OCI-LY1 (cell line): ENCODE results near the gene LRRC56.

Experiments used
- EZH2 ChIP-seq: fragments of 200-600 bp; sonication (generic), shearing (Covaris generic); IDR thresholded peaks from 2 replicates; pipeline ENCODE4 v1.8.0; 2017; ENCODE audit warnings: borderline replicate concordance, mixed run types, mild to moderate bottlenecking, antibody characterized with exemption, low read length, moderate library complexity, mixed read lengths
- TF ChIP-seq, protein P1 (sequence below): fragments of 200-600 bp; sonication (generic), shearing (Covaris generic); IDR thresholded peaks from 2 replicates; pipeline ENCODE4 v1.5.1; 2017; ENCODE audit warnings: mild to moderate bottlenecking, antibody characterized with exemption, low read length, moderate library complexity, mixed read lengths

DNA sequence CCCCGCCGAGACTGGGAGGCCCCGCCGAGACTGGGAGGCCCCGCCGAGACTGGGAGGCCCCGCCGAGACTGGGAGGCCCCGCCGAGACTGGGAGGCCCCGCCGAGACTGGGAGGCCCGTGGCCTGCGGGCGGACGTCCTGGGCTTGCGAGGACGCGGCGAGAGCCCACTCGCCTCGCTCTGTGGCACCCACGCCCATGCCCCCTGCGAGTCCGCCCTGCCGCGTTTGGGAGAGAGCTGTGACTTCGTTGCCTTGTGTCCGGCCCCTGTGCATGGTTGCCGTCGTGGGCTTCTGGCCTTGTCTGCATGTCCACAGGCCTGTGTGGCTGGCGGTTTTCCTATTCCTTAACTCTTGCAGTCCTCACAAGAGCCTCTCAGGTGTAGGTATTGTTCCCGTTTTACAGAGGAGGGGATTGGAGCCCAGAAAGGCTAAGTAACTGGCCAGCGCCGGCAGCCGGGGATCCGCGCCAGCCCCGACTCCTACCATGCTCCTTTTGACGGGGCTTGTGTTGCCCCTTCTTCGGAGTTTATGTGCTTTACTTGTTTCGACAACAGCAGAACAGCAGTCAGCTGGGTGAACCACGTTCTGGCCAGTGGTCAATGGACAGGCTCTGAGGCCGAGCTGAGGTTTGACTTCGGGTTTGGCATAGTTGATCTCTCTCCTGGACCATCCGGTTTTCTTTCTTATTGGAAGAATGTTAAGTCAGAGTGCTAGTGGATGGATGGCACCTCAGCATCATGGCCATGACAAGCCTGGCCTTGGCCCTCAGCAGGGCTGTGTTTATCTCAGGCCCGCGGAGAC lies 39.7 kb downstream of the LRRC56 start:
- TF ChIP-seq, protein P1, sequence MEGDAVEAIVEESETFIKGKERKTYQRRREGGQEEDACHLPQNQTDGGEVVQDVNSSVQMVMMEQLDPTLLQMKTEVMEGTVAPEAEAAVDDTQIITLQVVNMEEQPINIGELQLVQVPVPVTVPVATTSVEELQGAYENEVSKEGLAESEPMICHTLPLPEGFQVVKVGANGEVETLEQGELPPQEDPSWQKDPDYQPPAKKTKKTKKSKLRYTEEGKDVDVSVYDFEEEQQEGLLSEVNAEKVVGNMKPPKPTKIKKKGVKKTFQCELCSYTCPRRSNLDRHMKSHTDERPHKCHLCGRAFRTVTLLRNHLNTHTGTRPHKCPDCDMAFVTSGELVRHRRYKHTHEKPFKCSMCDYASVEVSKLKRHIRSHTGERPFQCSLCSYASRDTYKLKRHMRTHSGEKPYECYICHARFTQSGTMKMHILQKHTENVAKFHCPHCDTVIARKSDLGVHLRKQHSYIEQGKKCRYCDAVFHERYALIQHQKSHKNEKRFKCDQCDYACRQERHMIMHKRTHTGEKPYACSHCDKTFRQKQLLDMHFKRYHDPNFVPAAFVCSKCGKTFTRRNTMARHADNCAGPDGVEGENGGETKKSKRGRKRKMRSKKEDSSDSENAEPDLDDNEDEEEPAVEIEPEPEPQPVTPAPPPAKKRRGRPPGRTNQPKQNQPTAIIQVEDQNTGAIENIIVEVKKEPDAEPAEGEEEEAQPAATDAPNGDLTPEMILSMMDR: no peak
- no peak for TF ChIP-seq EZH2
